Body of pancreas (tissue), 4 donors: ENCODE measurements around the gene KCNH8. TPM values are rescaled to one million over a fixed set of nuclear protein-coding genes. Genes with fewer than 3 reads are reported as not detected.

ENCODE experiments used
- ATAC-seq: fragments of 150-250 bp; one replicate; pipeline ENCODE4 v1.9.1; 2016
- DNase-seq, 4 donors: peaks; one replicate each; pipeline ENCODE4 v3.0.0-alpha.2; 2019
- H3K27ac ChIP-seq, 4 donors: fragments of 200-600 bp; sonication (generic); 1 replicate in 3 of 4; 2 replicates in 1 of 4; pipeline versions ENCODE4 v1.5.1 to v1.6.1; 2016 to 2019; ENCODE audit warnings: mild to moderate bottlenecking in 1 of 4, mixed read lengths in 1 of 4, moderate library complexity in 1 of 4
- H3K27me3 ChIP-seq, 2 donors: fragments of 200-600 bp; sonication (generic); one replicate each; pipeline ENCODE4 v1.6.0; 2016; ENCODE audit warnings: mild to moderate bottlenecking in 1 of 2
- H3K36me3 ChIP-seq, 2 donors: fragments of 200-600 bp; sonication (generic); replicated peaks in 1 of 2; 2 replicates each; pipeline ENCODE4 v1.5.1; 2016; ENCODE audit warnings: low read depth in 2 of 2; ENCODE audit not compliant: insufficient read depth in 1 of 2
- H3K4me1 ChIP-seq: fragments of 200-600 bp; sonication (generic); one replicate; pipeline ENCODE4 v1.6.0; 2016
- H3K4me3 ChIP-seq, 2 donors: fragments of 200-600 bp; sonication (generic); 1 replicate in 1 of 2; 2 replicates in 1 of 2; pipeline ENCODE4 v1.5.1; 2016 to 2019
- H3K9me3 ChIP-seq, 3 donors: fragments of 200-600 bp; sonication (generic); 1 replicate in 2 of 3; 2 replicates in 1 of 3; pipeline ENCODE4 v1.5.1; 2016
- CTCF ChIP-seq, 7 experiments: fragments of 450-650 bp in 4 of 7; fragments of 200-600 bp in 3 of 7; sonication (generic) in 3 of 7; IDR thresholded peaks; one replicate each; pipeline ENCODE4 v1.5.1; 2016 to 2019; ENCODE audit warnings: antibody characterized with exemption in 7 of 7
- POLR2A ChIP-seq, 3 donors: fragments of 450-650 bp; IDR thresholded peaks; one replicate each; pipeline ENCODE4 v1.6.1; 2016; ENCODE audit warnings: antibody characterized with exemption in 3 of 3, mild to moderate bottlenecking in 2 of 3
- WGBS, 2 donors: methylation state at CpG; one replicate each; pipeline ENCODE4 v1.1.5; 2017; 5-methylcytosine and 5-hydroxymethylcytosine counted together
- intact Hi-C: fragments of 100-400 bp; cut with DNase I; formaldehyde crosslinking; loops from one replicate; pipeline ENCODE4 v1.15.1; 2023
- total RNA-seq, 2 donors: library from RNA; depleted of rRNA; stranded (reverse); fragments of >200 nt; gene quantifications; one replicate each; pipeline ENCODE4 v1.1.0, GENCODE V29; 2016

The KCNH8 gene
- total RNA-seq, 2 donors from 2014 or later = 2.3 TPM

GRCh38 chr3:19338769-19339168 lies 190.5 kb downstream of the KCNH8 start:
- no peak overlapping the region for H3K27ac ChIP-seq
- H3K36me3 ChIP-seq = no peaks in the 10 kb centered on the region
- no peak overlapping the region for H3K4me3 ChIP-seq
- TF ChIP-seq CTCF (IDR thresholded peaks at IDR 0.05) (no peak), POLR2A (IDR thresholded peaks at IDR 0.05) (no peak)
- H3K4me1 ChIP-seq = no peaks in the 10 kb centered on the region
- no peaks in the 10 kb centered on the region for H3K27me3 ChIP-seq
- ATAC-seq = no peak
- intact Hi-C loops = no loop called here
- H3K9me3 ChIP-seq = no peaks in the 10 kb centered on the region
- DNase-seq = no peak
- WGBS, 2 donors = 88 to 90% methylated on average over 1 of the region's 1 CpG

GRCh38 chr3:19342389-19342788 lies 194.1 kb downstream of the KCNH8 start:
- ATAC-seq = no peak
- Histone ChIP-seq H3K27ac (no peak overlapping the region), H3K9me3 (no peaks in the 10 kb centered on the region), H3K36me3 (no peaks in the 10 kb centered on the region), H3K4me3 (no peak overlapping the region), H3K4me1 (no peaks in the 10 kb centered on the region), H3K27me3 (no peaks in the 10 kb centered on the region)
- WGBS, 2 donors = 82 to 85% methylated on average over 5 of the region's 5 CpGs
- no peak for TF ChIP-seq CTCF (IDR thresholded peaks at IDR 0.05)
- DNase-seq = no peak
- intact Hi-C loops = no loop called here

- no peaks in the 10 kb centered on the region for H3K27me3 ChIP-seq
- WGBS, 2 donors = 54 to 71% methylated on average over 1 of the region's 1 CpG
- no peak for ATAC-seq
- H3K9me3 ChIP-seq = no peaks in the 10 kb centered on the region
- TF ChIP-seq CTCF (IDR thresholded peaks at IDR 0.05) = no peak
- TF ChIP-seq POLR2A (IDR thresholded peaks at IDR 0.05) = no peak
- no peak overlapping the region for H3K27ac ChIP-seq
- no peaks in the 10 kb centered on the region for H3K4me1 ChIP-seq
- intact Hi-C loops = no loop called here
- DNase-seq = no peak
- no peak overlapping the region for H3K4me3 ChIP-seq
- no peaks in the 10 kb centered on the region for H3K36me3 ChIP-seq
Measured at GRCh38 chr3:19346759-19347158, 198.4 kb downstream of the KCNH8 start.

- WGBS, 2 donors = 29 to 44% methylated on average over 7 of the region's 7 CpGs
- no peaks in the 10 kb centered on the region for H3K9me3 ChIP-seq
- H3K36me3 ChIP-seq = no peaks in the 10 kb centered on the region
- no peak overlapping the region for H3K27ac ChIP-seq
- TF ChIP-seq CTCF (IDR thresholded peaks at IDR 0.05) (no peak), POLR2A (IDR thresholded peaks at IDR 0.05) (no peak)
- no peak overlapping the region for H3K4me3 ChIP-seq
- DNase-seq (no peak), ATAC-seq (no peak)
- no peaks in the 10 kb centered on the region for H3K4me1 ChIP-seq
- intact Hi-C loops = no loop called here
- H3K27me3 ChIP-seq = no peaks in the 10 kb centered on the region
Measured at GRCh38 chr3:19347671-19348070, 199.4 kb downstream of the KCNH8 start.

GRCh38 chr3:19348500-19348899 lies 200.2 kb downstream of the KCNH8 start:
- Histone ChIP-seq H3K9me3 (no peaks in the 10 kb centered on the region), H3K36me3 (no peaks in the 10 kb centered on the region), H3K4me1 (no peaks in the 10 kb centered on the region), H3K4me3 (no peak overlapping the region), H3K27ac (no peak overlapping the region), H3K27me3 (no peaks in the 10 kb centered on the region)
- ATAC-seq (no peak), DNase-seq (no peak)
- intact Hi-C loops = no loop called here
- TF ChIP-seq CTCF (IDR thresholded peaks at IDR 0.05) = no peak
- no peak for TF ChIP-seq POLR2A (IDR thresholded peaks at IDR 0.05)
- 55 to 59% methylated on average over 2 of the region's 2 CpGs for WGBS, 2 donors
